Measurements from ENCODE around the gene FGF18. TPM values are rescaled to one million over a fixed set of nuclear protein-coding genes. Genes with fewer than 3 reads are reported as not detected.

The FGF18 gene
- total and polyA plus RNA-seq, 9 of the 15 experiments (the other 6 are each of a cell fraction or from before 2014, with no cell fraction given) = 0.05 to 0.18 (median 0.11) TPM; not detected in 6

- H2AFZ ChIP-seq (ENCODE audit: low read depth, low read length) = no peak overlapping the region
- intact Hi-C loops (cut with micrococcal nuclease) (no loop called here), in situ Hi-C loops (cut with MboI) (loop anchor here (10.0 kb wide), 1 partner anchor 632 kb away; no protein-coding TSS in a partner anchor)
- peaks cover 9 to 19% of the 10 kb centered on the region in 2 experiments; a peak in 3 of 5 replicates for H3K4me1 ChIP-seq (replicated peaks in 1 of 2; ENCODE audit: control insufficient read depth in 2 of 2, insufficient read depth in 2 of 2, low read length in 2 of 2)
- CTCF ChIA-PET (ENCODE audit: low intra/inter-chr PET ratio) = no interaction called here
- no peak overlapping the region for H3K4me3 ChIP-seq
- ATAC-seq = no peak
- no peaks in the 10 kb centered on the region for H3K9me1 ChIP-seq (ENCODE audit: control insufficient read depth, insufficient read depth, low read length)
- no peaks in the 10 kb centered on the region for H3K36me3 ChIP-seq (ENCODE audit: control insufficient read depth, insufficient read depth, low read length)
- no peak for TF ChIP-seq ZNF609 (CRISPR knock-in tag; IDR thresholded peaks at IDR 0.05; ENCODE audit: borderline replicate concordance)
- no peak for TF ChIP-seq POLR2AphosphoS5 (IDR thresholded peaks at IDR 0.05; ENCODE audit: control insufficient read depth, insufficient read depth, low read depth, low read length)
- no peak for TF ChIP-seq HDAC6 (IDR thresholded peaks at IDR 0.05; ENCODE audit: low read depth, low read length)
- no peak for TF ChIP-seq ILF3 (IDR thresholded peaks at IDR 0.05; ENCODE audit: borderline replicate concordance)
- no peak for TF ChIP-seq MYBL2 (IDR thresholded peaks at IDR 0.05; ENCODE audit: low read depth)
- TF ChIP-seq MYBL2 (CRISPR knock-in tag; IDR thresholded peaks at IDR 0.05; ENCODE audit: borderline replicate concordance) = no peak
- no peak for TF ChIP-seq GATAD2A (IDR thresholded peaks at IDR 0.05)
- TF ChIP-seq DDX20 (tag; IDR thresholded peaks at IDR 0.05; ENCODE audit: low read depth) = no peak
- no peak for TF ChIP-seq SETDB1 (IDR thresholded peaks at IDR 0.05; ENCODE audit: low read length)
- TF ChIP-seq GABPB1 (CRISPR knock-in tag; IDR thresholded peaks at IDR 0.05) = no peak
- no peak for TF ChIP-seq NFXL1 (CRISPR knock-in tag; IDR thresholded peaks at IDR 0.05)
- DNase-seq (ENCODE audit: extremely low read depth in 1 of 4, low spot score in 3 of 4) = no peak
- no peak overlapping the region for H3K9ac ChIP-seq (ENCODE audit: insufficient read depth in 1 of 2, low read depth in 2 of 2, low read length in 2 of 2)
- H3K4me2 ChIP-seq (ENCODE audit: insufficient read depth, low read length) = no peak overlapping the region
- no peak overlapping the region for H3K27ac ChIP-seq (ENCODE audit: extremely low read depth, low read depth, low read length)
- no peak for FAIRE-seq
- peaks cover 5% of the 10 kb centered on the region; the same call in 1 of the 2 replicates for H4K20me1 ChIP-seq (replicated peaks; ENCODE audit: control insufficient read depth, insufficient read depth, low read length)
- H3K79me2 ChIP-seq (ENCODE audit: control insufficient read depth, insufficient read depth, low read length) = no peaks in the 10 kb centered on the region
- 51% methylated on average over 2 of the region's 2 CpGs for WGBS (ENCODE audit: insufficient coverage, low coverage, missing lambda C conversion rate)
- POLR2A ChIA-PET = interaction anchor here (0.9 to 2.4 kb wide), 2 partner anchors 9 to 34 kb away, joined by 4 to 8 read pairs; no protein-coding TSS in a partner anchor
- H3K9me3 ChIP-seq (replicated peaks; ENCODE audit: control insufficient read depth, insufficient read depth, low read depth, low read length) = no peaks in the 10 kb centered on the region
- BruUV-seq (replicated peaks) = no TSS peak
- no peaks in the 10 kb centered on the region for H3K27me3 ChIP-seq (ENCODE audit: control insufficient read depth in 2 of 2, insufficient read depth in 2 of 2, low read length in 2 of 2)
Measured at GRCh38 chr5:171422495-171422894, 3.0 kb downstream of the FGF18 start.
